Fibroblast of lung (primary cell): ENCODE data around the gene BDH1.

Experiments
- EZH2 ChIP-seq: IDR thresholded peaks from 2 replicates; pipeline ENCODE4 v1.5.1; 2012; ENCODE audit warnings: low read length, control low read depth, mild to moderate bottlenecking; ENCODE audit errors: missing control alignments
- TF ChIP-seq, protein P1 (sequence below), 2 donors: IDR thresholded peaks in 1 of 2; conservative IDR thresholded peaks in 1 of 2; 1 replicate in 1 of 2; 2 replicates in 1 of 2; pipeline ENCODE4 v1.5.1; 2011 to 2012; ENCODE audit warnings: low read length in 2 of 2, control low read depth in 1 of 2, inconsistent platforms in 1 of 2, low read depth in 1 of 2, mild to moderate bottlenecking in 1 of 2

DNA sequence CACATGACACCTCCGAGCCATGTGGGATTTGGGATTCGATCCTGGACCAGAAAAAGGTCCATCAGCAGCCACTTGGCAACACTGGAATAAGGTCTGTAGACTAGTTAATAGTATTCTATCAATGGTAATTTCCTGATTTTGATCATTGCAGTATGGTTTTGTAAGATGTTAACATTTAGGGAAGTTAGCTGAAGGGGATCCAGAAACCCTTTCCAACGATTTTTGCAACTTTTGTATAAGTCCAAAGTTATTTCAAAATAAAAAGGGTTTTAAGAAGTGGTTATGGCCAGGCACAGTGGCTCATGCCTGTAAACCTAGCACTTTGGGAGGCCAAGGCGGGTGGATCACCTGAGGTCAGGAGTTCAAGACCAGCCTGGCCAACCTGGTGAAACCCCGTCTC is 10.2 kb downstream of the BDH1 start:
- TF ChIP-seq, protein P1, sequence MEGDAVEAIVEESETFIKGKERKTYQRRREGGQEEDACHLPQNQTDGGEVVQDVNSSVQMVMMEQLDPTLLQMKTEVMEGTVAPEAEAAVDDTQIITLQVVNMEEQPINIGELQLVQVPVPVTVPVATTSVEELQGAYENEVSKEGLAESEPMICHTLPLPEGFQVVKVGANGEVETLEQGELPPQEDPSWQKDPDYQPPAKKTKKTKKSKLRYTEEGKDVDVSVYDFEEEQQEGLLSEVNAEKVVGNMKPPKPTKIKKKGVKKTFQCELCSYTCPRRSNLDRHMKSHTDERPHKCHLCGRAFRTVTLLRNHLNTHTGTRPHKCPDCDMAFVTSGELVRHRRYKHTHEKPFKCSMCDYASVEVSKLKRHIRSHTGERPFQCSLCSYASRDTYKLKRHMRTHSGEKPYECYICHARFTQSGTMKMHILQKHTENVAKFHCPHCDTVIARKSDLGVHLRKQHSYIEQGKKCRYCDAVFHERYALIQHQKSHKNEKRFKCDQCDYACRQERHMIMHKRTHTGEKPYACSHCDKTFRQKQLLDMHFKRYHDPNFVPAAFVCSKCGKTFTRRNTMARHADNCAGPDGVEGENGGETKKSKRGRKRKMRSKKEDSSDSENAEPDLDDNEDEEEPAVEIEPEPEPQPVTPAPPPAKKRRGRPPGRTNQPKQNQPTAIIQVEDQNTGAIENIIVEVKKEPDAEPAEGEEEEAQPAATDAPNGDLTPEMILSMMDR (conservative IDR thresholded peaks at IDR 0.05 in 1 of 2, IDR thresholded peaks at IDR 0.05 in 1 of 2; ENCODE audit: low read depth in 1 of 2, low read length in 2 of 2) = no peak
- no peak for TF ChIP-seq EZH2
